Activated CD8-positive, alpha-beta T cell treated with anti-CD3 and anti-CD28 coated beads, Interleukin-2, amount 10 ng/mL, durations not matched to agents 7 days and 5 days (primary cell): ENCODE results near the gene AMN. TPM values are rescaled to one million over a fixed set of nuclear protein-coding genes. Genes with fewer than 3 reads are reported as not detected.

Source experiments
- ATAC-seq: fragments of 150-1000 bp; cut with Tn5 transposase; one replicate; pipeline ENCODE4 v1.10.0; 2021; ENCODE audit warnings: moderate library complexity
- CTCF ChIA-PET: fragments of 350-600 bp; sonication (Branson Sonifier 250); formaldehyde crosslinking; loops from one replicate; lab custom pipeline; 2021; ENCODE audit warnings: antibody characterized with exemption; lab: Charles Lee
- POLR2A ChIA-PET: fragments of 350-600 bp; sonication (Branson Sonifier 250); formaldehyde crosslinking; loops from one replicate; lab custom pipeline; 2021; ENCODE audit warnings: antibody characterized with exemption; lab: Charles Lee
- DNase-seq: peaks from one replicate; pipeline ENCODE4 v3.0.0-alpha.2; 2020
- H3K27ac Mint-ChIP-seq: one replicate; pipeline ENCODE4 v1.8.0; 2021; ENCODE audit warnings: mild to moderate bottlenecking, mixed read lengths
- H3K27me3 Mint-ChIP-seq: one replicate; pipeline ENCODE4 v1.8.0; 2021; ENCODE audit warnings: low read depth, mixed read lengths
- H3K36me3 Mint-ChIP-seq: one replicate; pipeline ENCODE4 v1.8.0; 2021; ENCODE audit warnings: low read depth, mixed read lengths
- H3K4me1 Mint-ChIP-seq: one replicate; pipeline ENCODE4 v1.8.0; 2021; ENCODE audit warnings: low read depth, mixed read lengths
- H3K4me3 Mint-ChIP-seq: one replicate; pipeline ENCODE4 v1.8.0; 2021; ENCODE audit warnings: mild to moderate bottlenecking, mixed read lengths
- H3K9me3 Mint-ChIP-seq: one replicate; pipeline ENCODE4 v1.8.0; 2022; ENCODE audit warnings: mixed read lengths; ENCODE audit not compliant: insufficient read depth
- total RNA-seq, 2 experiments: library from RNA; stranded (reverse); gene quantifications; one replicate each; pipeline ENCODE4 v1.2.3, GENCODE V29; 2021

Gene AMN
- total RNA-seq, 2 experiments from 2014 or later, result 0.91 to 0.95 TPM

DNA sequence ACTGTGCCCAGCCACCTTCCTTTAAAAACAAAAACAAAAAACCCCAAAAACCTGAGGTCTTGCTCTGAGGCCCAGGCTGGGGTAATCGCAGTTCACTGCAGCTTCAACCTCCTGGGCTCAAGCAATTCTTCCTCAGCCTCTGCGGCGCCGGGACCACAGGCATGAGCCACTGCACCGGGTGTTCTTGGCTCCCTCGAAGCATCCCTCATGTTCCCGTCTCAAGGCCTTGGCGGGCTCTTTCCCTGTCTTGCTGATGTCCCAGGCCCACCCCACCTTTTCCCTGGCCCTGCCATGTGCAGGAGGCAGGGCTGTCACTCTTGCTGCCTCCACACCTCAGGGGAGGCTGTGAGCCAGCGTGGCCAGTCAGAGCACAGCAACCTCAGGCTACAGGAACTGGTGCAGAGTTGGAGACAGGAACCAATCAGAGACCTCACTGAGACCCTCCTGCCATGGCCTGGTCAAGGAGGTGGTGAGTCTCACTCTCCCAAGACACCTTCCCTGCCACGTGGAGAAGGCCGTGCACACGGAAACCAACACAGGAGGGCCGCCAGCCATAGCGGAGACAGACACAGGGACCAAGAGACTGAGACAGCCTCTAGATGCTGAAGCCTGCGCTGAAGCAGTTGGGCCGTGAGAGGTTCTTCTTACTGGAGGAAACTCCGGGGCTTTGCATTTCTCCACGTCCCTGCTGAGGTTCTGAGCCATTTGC is 6.0 kb upstream of the AMN start:
- Mint-ChIP-seq H3K9me3 (no peaks in the 10 kb centered on the region), H3K27ac (peak overlapping the region; percentile 30), H3K27me3 (no peaks in the 10 kb centered on the region), H3K4me3 (no peak overlapping the region), H3K4me1 (peaks cover 9% of the 10 kb centered on the region), H3K36me3 (no peaks in the 10 kb centered on the region)
- CTCF ChIA-PET, result interaction anchor here (0.6 to 3.2 kb wide), 5 partner anchors 28 to 392 kb away, joined by 3 to 30 read pairs (median 9); no protein-coding TSS in a partner anchor
- POLR2A ChIA-PET, result interaction anchor here (0.7 kb wide), 1 partner anchor 8 kb away, joined by 4 read pairs; no protein-coding TSS in a partner anchor
- ATAC-seq, result no peak
- no peak for DNase-seq

DNA sequence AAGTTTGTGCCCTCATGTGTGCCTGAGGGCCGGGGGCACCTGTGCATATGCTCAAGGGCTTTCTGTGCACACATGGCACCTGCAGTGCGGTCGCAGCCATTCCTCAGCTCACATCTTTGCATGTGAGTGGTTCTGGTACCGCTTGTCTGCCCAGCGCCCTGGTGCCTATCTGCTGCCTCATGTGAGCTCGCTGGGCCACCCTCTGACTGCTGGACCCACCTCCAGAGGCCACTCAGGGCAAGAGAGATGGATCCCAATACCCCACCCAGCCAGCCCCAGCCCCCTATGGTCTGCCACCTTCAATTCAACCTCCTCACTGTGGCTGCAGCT is 5.4 kb upstream of the AMN start:
- DNase-seq, result no peak
- peak overlapping the region; percentile 56 for H3K27ac Mint-ChIP-seq
- POLR2A ChIA-PET, result no interaction called here
- no peaks in the 10 kb centered on the region for H3K27me3 Mint-ChIP-seq
- peaks cover 9% of the 10 kb centered on the region for H3K4me1 Mint-ChIP-seq
- no peaks in the 10 kb centered on the region for H3K9me3 Mint-ChIP-seq
- no peak for ATAC-seq
- H3K4me3 Mint-ChIP-seq, result no peak overlapping the region
- H3K36me3 Mint-ChIP-seq, result no peaks in the 10 kb centered on the region
- CTCF ChIA-PET, result interaction anchor here (0.6 to 3.2 kb wide), 4 partner anchors 28 to 392 kb away, joined by 3 to 30 read pairs (median 7); no protein-coding TSS in a partner anchor

GRCh38 chr14:102917469-102918211 is 4.8 kb upstream of the AMN start:
- no peaks in the 10 kb centered on the region for H3K27me3 Mint-ChIP-seq
- H3K27ac Mint-ChIP-seq, result peak overlapping the region; percentile 56
- DNase-seq (peak; percentile 77), ATAC-seq (peak; percentile 50)
- no peaks in the 10 kb centered on the region for H3K36me3 Mint-ChIP-seq
- H3K4me3 Mint-ChIP-seq, result no peak overlapping the region
- peaks cover 9% of the 10 kb centered on the region for H3K4me1 Mint-ChIP-seq
- ChIA-PET POLR2A (no interaction called here), CTCF (interaction anchor here (1.0 to 3.2 kb wide), 4 partner anchors 18 to 223 kb away, joined by 3 to 30 read pairs (median 7); no protein-coding TSS in a partner anchor)
- H3K9me3 Mint-ChIP-seq, result no peaks in the 10 kb centered on the region

GRCh38 chr14:102918438-102918837 is 4.0 kb upstream of the AMN start:
- Mint-ChIP-seq H3K27me3 (peaks cover 3% of the 10 kb centered on the region), H3K27ac (no peak overlapping the region), H3K36me3 (no peaks in the 10 kb centered on the region), H3K4me3 (no peak overlapping the region), H3K4me1 (peaks cover 9% of the 10 kb centered on the region), H3K9me3 (no peaks in the 10 kb centered on the region)
- DNase-seq (no peak), ATAC-seq (no peak)
- CTCF ChIA-PET, result interaction anchor here (1.0 to 3.2 kb wide), 3 partner anchors 17 to 224 kb away, joined by 3 to 30 read pairs (median 11); no protein-coding TSS in a partner anchor
- POLR2A ChIA-PET, result no interaction called here

DNA sequence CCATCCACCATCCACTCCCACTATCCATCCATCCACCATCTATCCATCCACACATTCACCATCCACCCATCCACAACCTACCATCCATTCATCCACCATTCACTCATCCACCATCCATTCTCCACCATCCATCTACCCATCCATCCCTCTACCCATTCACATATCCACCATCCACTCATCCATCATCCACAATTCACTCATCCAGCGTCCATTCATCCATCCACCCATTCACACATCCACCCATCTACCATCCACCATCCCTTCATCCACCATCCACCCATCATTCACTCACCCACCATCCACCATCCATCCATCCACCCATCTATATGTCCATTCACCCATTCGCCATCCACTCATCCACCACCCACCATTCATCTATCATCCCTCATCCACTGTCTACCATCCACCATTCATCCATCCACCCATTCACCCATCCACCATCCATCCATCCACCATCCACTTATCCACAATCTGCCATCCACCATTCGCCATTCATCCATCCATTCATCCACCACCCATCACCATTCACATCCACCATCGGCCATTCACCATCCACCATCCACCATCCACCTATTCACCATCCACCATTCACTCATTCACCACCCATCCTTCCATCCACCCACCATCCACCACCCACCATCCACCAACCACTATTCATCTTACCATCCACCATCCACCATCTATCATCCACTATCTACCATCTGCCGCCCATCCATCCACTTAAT is 2.0 kb upstream of the AMN start:
- Mint-ChIP-seq H3K4me1 (peaks cover 9% of the 10 kb centered on the region), H3K27ac (no peak overlapping the region), H3K27me3 (peaks cover 9% of the 10 kb centered on the region), H3K36me3 (no peaks in the 10 kb centered on the region), H3K9me3 (no peaks in the 10 kb centered on the region), H3K4me3 (no peak overlapping the region)
- ATAC-seq (no peak), DNase-seq (no peak)
- ChIA-PET CTCF (no interaction called here), POLR2A (no interaction called here)

- DNase-seq (no peak), ATAC-seq (no peak)
- Mint-ChIP-seq H3K4me1 (peaks cover 6% of the 10 kb centered on the region), H3K27me3 (peaks cover 13% of the 10 kb centered on the region), H3K4me3 (no peak overlapping the region), H3K36me3 (no peaks in the 10 kb centered on the region), H3K9me3 (no peaks in the 10 kb centered on the region), H3K27ac (no peak overlapping the region)
- CTCF ChIA-PET, result no interaction called here
- POLR2A ChIA-PET, result no interaction called here
Measured at GRCh38 chr14:102920998-102921304, 1.5 kb upstream of the AMN start.

DNA sequence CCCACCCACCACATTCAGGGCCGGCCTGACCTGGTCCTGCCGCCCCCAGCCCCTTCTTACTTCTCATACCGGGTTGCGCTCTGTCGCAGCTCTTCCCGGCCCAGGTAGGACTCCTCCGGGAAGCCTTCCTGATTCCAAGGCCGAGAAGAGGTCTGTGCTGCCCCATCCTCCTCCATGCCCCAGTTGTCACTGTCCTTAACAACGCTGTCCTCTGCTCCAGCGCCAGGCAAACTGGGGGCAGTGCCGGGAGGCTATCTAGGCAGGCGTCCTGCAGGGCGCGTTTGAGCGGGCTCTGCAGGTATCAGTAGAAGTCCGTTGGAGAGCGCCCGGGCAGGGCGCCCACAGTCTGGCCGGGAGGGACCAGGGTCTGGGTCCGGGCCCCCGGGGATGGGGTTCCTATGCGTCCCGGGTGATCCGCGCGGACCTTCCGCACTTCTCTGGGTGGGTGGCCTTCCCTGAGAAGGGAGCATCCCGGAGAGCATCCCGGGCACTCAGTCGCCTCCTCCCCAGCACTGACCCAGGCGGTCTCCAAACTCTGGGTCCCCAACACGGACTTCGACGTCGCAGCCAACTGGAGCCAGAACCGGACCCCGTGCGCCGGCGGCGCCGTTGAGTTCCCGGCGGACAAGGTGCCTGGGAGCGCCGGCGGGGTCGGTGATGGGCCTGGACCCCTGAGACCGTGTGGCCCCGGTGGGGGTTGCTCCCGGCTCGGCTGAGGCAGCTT is 900 bp downstream of the AMN start:
- Mint-ChIP-seq H3K27me3 (peaks cover 31% of the 10 kb centered on the region), H3K27ac (no peak overlapping the region), H3K9me3 (no peaks in the 10 kb centered on the region), H3K4me1 (peaks cover 1% of the 10 kb centered on the region), H3K36me3 (no peaks in the 10 kb centered on the region), H3K4me3 (no peak overlapping the region)
- CTCF ChIA-PET, result no interaction called here
- no peak for ATAC-seq
- no peak for DNase-seq
- POLR2A ChIA-PET, result interaction anchor here (1.1 kb wide), 1 partner anchor 49 kb away, joined by 3 read pairs; no protein-coding TSS in a partner anchor

- Mint-ChIP-seq H3K36me3 (no peaks in the 10 kb centered on the region), H3K4me3 (no peak overlapping the region), H3K4me1 (peaks cover 5% of the 10 kb centered on the region), H3K27me3 (peaks cover 37% of the 10 kb centered on the region), H3K9me3 (no peaks in the 10 kb centered on the region), H3K27ac (no peak overlapping the region)
- no peak for ATAC-seq
- ChIA-PET CTCF (no interaction called here), POLR2A (interaction anchor here (0.6 kb wide), 1 partner anchor 23 kb away, joined by 3 read pairs; no protein-coding TSS in a partner anchor)
- no peak for DNase-seq
Measured at GRCh38 chr14:102923925-102924486, 1.5 kb downstream of the AMN start.

DNA sequence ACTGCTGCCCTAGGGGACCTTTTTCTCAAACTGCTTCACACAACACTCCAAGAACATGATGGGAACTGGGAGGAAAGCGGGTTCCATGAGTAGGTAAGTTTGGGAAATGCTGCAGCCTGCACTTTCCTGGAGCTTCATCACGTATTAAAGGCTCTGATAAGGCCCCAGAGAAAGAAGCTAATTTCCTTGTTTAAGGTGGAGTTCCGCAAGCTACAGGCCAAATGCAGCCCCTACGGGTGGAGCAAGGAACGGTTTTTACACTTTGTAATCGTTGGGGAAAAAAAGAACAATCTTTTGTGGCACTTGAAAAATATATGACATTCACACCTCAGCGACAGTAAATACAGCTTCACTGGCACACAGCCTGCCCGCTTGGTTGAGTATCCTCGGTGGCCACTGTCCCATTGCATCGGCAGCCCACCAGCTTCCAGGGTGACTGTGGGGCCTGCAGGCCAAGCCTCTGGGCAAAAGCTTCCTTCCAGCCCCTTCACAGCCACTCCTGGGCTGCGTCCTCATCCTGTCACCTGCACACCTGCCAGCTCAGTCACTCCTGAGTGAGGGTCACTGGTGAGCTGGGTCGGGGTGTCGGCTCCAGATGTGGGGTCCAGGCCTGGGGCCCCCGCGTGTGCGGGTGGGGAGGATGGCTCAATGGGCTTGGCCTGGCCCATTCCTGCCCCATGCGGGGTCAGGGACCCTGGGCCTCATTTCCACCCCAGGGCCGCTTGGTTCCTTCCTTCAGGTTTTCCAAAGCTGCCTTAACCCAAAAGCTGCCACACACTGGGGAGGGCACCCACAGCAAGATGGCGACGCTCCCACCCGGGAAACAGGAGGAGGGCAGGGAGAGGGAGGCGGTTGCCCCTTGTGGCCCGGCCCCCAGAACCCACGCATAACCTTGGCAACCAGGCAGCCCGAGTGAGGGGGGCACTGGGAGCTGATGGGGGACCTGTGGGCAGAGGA is 2.4 kb downstream of the AMN start:
- POLR2A ChIA-PET, result interaction anchor here (0.5 to 0.6 kb wide), 2 partner anchors 9 to 22 kb away, joined by 3 to 4 read pairs; no protein-coding TSS in a partner anchor
- Mint-ChIP-seq H3K27me3 (peaks cover 39% of the 10 kb centered on the region), H3K36me3 (no peaks in the 10 kb centered on the region), H3K4me1 (peaks cover 5% of the 10 kb centered on the region), H3K27ac (no peak overlapping the region), H3K9me3 (no peaks in the 10 kb centered on the region), H3K4me3 (no peak overlapping the region)
- CTCF ChIA-PET, result no interaction called here
- ATAC-seq, result no peak
- no peak for DNase-seq

DNA sequence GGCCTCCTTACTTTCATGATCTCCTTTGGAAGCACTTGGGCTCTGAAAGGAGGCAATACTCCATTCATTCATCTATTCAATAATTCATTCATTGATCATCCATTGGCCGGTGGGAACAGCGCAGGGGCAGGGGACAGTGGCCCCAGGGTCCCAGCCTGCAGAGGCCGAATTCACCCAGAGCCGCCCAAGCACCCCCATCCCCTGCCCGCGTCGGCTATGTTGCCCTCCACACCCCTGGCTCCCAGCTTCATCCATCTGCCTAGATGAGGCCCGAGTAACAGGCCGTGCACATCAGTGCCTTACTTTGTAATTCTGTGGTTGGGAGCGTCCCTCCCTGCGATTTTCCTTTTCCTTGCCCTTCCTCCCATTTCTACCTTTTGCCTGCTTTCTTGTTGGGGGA is 3.2 kb downstream of the AMN start:
- Mint-ChIP-seq H3K36me3 (no peaks in the 10 kb centered on the region), H3K9me3 (no peaks in the 10 kb centered on the region), H3K27ac (no peak overlapping the region), H3K4me1 (peaks cover 5% of the 10 kb centered on the region), H3K4me3 (no peak overlapping the region), H3K27me3 (peaks cover 39% of the 10 kb centered on the region)
- ChIA-PET POLR2A (no interaction called here), CTCF (no interaction called here)
- DNase-seq (no peak), ATAC-seq (no peak)
